Measurements from ENCODE around the gene EPB41L5.
"Not testable (repeated sequence)": the region's sequence is repeated elsewhere in the genome, so short reads cannot be mapped to it uniquely, and the experiment has no call there.

EPB41L5 gene

GRCh38 chr2:120140866-120141265 lies 128.0 kb downstream of the EPB41L5 start:
- no peak for DNase-seq (ENCODE audit: low read depth in 3 of 3, low spot score in 1 of 3)

DNA sequence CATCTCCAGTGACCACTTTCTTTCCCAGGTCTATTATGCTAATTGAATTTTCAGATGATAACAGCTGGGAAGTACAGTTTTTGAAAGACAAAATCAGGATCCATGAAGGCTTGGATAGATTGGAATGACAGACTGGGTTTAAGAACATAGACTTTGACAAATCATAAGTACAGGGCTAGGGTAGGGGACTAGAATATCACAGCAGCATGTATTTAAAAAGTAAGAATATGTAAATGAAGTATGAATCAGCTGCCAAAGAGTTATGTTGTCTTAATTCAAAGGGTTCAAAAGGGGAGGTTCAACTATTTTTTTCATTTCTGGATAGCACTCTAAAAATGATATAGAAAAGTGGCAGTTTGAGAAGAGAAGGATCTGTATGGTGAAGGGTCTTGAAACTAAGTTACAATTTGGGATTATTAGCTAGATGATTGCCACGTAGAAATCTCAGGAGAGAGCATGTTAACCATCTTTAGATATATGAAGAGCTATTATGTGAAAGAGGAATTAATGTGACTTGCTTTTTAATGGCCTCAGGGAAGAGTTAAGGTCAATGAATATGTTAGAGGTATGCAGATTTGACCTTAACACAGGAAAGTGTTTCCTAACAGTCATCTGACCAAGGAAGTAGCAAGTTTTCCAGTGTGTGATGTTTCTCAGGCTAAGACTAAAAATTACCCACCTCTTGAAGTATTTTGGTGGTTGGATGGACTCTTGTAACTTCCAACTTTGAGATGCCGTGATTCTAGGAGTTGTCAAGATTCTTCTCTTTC lies 128.6 kb downstream of the EPB41L5 start:
- no peak for DNase-seq (ENCODE audit: low read depth in 3 of 3, low spot score in 1 of 3)

DNA sequence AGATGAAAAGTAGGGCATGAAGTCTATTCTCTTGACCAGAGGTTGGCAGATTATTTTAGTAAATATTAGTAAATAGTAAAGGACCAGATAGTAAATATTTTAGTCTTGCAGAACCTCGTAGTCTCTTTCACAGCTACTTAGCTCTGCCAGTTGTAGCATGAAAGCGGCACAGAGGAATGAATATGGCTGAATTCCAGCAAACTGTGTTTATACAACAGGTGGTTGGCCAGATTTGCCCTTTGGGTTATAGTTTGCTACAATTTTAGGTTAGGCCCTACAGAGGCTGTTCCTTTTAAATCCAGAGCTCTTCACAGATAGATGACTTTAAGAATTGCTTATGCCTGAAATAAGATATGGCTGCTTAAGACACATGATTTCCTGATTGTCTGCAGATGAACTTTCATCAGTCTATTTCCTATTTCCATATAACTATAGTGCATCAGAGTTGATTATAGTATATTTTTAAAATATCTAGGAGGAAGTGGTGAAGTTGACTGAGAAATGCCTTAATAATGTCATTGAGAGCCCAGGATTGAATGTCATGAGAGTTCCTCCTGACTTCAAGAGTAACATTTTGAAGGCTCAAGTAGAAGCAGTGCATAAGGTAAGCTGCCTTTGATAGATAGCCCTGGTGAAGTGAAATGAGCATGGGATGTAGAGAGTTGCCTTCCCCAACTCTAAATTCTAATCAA lies 129.8 kb downstream of the EPB41L5 start:
- no peak for DNase-seq (ENCODE audit: low read depth in 3 of 3, low spot score in 1 of 3)

DNA sequence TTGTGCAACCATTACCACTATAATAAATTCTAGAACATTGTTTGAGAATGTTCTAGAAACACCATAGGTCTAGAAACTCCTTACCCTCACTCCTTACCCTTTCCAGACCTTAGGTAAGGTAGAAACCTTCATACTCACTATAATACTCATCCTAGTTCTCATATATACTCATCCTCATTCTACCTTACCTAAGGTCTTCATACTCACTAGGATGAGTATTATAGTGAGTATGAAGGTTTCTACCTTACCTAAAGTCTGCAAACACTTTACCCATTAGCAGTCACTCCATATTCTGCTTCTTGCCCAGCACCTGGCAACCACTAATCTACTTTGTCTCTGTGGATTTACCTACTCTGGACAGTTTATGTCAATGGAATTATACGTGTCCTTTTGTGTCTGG lies 135.4 kb downstream of the EPB41L5 start:
- no peak for DNase-seq (ENCODE audit: low read depth in 3 of 3, low spot score in 1 of 3)

DNA sequence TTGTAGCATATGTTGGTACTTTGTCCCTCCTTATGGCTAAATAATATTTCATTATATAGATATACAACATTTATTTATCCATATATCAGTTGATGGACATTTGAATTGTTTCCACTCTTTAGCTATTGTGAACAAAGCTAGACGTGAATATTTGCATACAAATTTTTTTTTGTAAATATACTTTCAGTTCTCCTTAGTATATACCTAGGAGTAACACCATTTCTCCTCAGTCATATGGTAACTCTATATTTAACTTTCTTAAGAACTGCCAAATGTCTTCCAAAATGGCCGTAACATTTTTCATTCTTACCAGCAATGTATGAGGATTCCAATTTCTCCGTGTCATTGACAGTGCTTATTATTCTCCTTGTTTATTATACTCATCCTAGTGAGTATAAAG lies 135.8 kb downstream of the EPB41L5 start:
- no peak for DNase-seq (ENCODE audit: low read depth in 3 of 3, low spot score in 1 of 3)

DNA sequence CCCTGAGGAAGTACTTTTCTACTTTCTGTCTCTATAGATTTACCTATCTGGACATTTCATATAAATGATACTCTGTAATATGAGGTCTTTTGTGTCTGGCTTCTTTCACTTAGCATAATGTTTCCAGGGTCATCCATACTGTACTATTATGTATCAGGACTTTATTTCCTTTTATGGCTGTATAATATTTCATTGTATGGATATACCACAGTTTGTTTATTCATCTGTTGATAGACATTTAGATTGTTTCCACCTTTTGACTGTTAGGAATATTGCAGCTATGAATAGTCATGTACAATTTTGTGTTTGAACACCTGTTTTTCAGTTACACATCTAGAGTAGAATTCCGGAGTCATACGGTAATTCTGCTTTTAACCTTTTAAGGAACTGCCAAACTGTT lies 136.5 kb downstream of the EPB41L5 start:
- no peak for DNase-seq (ENCODE audit: low read depth in 3 of 3, low spot score in 1 of 3)

- no peak for DNase-seq (ENCODE audit: low read depth in 3 of 3, low spot score in 1 of 3)
Measured at GRCh38 chr2:120150040-120150482, 137.2 kb downstream of the EPB41L5 start.

- no peak for DNase-seq (ENCODE audit: low read depth in 3 of 3, low spot score in 1 of 3)
Measured at GRCh38 chr2:120155308-120155707, 142.4 kb downstream of the EPB41L5 start.

DNA sequence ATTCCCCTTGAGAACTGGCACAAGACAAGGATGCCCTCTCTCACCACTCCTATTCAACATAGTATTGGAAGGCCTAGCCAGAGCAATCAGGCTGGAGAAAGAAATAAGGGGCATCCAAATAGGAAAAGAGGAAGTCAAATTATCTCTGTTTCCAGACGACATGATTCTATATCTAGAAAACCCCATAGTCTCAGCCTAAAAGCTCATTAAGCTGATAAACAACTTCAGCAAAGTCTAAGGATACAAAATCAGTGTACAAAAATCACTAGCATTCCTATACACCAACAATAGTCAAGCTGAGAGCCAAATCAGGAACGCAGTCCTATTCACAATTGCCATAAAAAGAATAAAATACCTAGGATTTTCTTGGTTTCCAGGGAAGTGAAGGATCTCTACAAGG lies 145.8 kb downstream of the EPB41L5 start:
- not testable (repeated sequence) for DNase-seq (ENCODE audit: low read depth in 3 of 3, low spot score in 1 of 3)

DNA sequence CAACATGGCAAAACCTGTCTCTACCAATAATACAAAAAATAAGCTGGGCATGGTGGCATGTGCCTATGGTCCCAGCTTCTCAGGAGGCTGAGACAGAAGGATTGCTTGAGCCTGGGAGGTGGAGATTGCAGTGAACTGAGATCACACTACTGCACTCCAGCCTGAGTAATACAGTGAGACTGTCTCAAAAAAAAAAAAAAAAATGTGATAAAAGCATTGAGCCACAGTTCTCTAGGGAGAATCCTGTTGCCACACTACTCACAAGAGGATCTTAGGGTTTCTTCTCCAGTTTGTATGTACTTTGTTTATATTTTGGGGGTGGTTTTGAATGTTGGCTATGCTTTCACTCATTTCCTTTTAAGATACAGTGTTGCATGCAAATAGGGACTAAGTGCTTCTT lies 148.3 kb downstream of the EPB41L5 start:
- no peak for DNase-seq (ENCODE audit: low read depth in 3 of 3, low spot score in 1 of 3)

DNA sequence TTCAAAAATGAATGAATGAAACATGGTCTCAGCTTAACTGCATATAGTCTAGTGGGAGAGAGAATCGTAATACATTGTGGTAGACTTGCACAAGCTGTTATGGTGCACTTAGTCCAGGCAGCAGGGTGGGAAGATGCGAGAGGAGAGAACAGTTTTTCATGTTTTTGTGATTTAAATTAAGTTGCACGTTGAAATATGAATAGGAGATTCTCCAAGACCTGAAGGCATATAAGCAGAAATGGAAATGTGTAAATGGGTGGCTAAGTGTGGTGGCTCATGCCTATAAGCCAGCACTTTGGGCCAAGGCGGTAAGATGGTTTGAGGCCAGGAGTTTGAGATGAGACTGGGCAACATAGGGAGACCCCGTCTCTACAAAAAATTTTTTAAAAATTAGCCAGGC lies 149.8 kb downstream of the EPB41L5 start:
- DNase-seq (ENCODE audit: low read depth in 3 of 3, low spot score in 1 of 3), result no peak

DNA sequence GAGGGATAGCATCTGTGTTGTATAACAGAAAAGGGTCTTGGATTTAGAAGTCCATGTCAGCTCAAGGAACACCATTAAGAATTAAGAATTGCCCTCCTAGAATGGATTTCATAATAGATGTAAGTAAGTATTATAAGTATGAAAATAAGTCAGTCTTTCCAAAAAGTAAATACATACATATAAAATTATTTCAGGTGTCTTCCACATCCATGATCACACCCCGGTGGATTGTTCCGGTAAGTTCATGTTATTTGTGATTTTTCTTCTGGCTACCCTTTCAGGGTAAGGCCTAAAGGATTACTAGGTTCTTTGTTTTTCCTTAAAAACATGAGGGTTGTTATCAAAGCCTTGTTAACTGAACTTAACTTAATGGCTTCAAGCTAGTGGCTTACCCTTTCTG lies 154.4 kb downstream of the EPB41L5 start:
- DNase-seq (ENCODE audit: low read depth in 3 of 3, low spot score in 1 of 3), result no peak

DNA sequence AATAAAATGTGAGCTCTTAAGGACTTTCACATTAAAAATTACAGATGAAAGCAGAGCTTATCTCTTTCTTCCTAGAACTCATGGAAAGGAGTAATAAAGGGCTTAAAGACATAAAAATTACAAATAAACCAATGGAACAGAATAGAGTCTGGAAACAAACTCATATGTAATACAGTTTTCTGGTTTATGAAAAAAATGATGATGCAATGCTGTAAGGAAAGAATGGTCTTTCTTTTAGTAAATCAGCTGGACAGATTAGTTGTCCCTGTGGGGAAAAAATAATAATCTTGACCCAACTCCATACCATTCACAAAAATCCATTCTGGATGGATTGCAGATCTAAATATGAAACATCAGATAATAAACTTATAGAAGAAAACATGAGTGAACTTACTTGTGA lies 156.1 kb downstream of the EPB41L5 start:
- DNase-seq (ENCODE audit: low read depth in 3 of 3, low spot score in 1 of 3), result no peak

- DNase-seq (ENCODE audit: low read depth in 3 of 3, low spot score in 1 of 3), result no peak
Measured at GRCh38 chr2:120174963-120175581, 162.2 kb downstream of the EPB41L5 start.

DNA sequence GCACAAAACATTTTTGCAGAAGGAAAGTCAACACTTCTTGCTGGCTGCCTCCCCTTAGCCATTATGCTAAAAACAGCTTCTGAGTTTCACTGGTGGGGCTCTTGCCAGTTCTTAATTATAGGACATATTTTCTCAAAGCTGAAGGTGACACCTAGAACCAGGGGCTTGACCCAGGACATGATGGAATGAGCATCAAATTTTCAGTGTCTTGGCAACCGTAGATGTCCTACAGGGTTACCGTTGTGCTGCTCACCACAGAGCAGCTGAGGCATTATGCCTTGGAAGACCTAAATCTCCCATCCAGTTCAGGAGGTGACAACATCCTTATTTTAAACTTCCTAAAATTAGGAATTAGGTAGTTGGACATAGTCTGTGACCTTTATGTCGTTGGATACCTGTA lies 163.6 kb downstream of the EPB41L5 start:
- DNase-seq (ENCODE audit: low read depth in 3 of 3, low spot score in 1 of 3), result no peak

- peak; percentile 49 to 65 (median 61) for DNase-seq (ENCODE audit: low read depth in 3 of 3, low spot score in 1 of 3)
Measured at GRCh38 chr2:120177001-120177621, 164.2 kb downstream of the EPB41L5 start.

DNA sequence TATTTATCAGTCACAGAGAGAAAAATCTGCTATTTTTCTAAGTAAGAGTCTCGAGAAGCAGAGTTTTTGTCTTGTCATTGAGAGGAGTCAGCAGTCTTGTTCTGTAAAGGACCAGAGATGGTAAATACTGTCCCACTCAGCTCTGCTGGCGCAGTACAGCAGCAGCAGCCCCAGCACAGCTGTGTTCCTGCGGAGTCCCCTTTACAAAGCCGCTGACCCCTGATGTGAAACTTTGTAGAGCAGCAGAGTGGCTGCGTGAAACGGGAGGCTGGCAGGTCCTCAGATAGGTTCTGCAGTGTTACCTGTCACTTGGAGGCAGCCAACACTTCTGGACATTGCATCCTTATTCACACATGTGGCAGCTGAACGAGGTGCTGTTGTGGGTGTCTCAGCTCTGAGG lies 165.1 kb downstream of the EPB41L5 start:
- no peak for DNase-seq (ENCODE audit: low read depth in 3 of 3, low spot score in 1 of 3)

DNA sequence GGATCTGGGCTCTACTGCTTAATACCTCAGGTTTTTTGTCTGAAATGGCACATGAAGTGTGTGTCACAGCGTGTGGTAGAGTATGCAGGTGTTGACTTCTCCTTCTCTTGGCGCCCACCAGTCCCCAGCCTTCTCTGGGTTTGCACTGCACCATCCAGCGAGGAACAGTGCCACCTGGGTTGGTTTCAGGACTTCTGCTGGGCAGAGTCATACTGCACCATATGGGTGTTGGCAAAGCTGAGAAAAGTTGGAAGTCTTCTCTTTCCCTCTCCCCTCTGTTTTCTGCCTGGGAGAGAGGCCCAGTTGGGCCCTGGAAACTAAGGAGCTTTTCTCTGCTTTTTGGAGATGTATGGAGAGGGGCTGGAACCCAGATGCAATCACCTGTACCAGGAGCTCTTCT lies 166.5 kb downstream of the EPB41L5 start:
- DNase-seq (ENCODE audit: low read depth in 3 of 3, low spot score in 1 of 3), result no peak

GRCh38 chr2:120180066-120180465 lies 167.2 kb downstream of the EPB41L5 start:
- no peak for DNase-seq (ENCODE audit: low read depth in 3 of 3, low spot score in 1 of 3)

DNA sequence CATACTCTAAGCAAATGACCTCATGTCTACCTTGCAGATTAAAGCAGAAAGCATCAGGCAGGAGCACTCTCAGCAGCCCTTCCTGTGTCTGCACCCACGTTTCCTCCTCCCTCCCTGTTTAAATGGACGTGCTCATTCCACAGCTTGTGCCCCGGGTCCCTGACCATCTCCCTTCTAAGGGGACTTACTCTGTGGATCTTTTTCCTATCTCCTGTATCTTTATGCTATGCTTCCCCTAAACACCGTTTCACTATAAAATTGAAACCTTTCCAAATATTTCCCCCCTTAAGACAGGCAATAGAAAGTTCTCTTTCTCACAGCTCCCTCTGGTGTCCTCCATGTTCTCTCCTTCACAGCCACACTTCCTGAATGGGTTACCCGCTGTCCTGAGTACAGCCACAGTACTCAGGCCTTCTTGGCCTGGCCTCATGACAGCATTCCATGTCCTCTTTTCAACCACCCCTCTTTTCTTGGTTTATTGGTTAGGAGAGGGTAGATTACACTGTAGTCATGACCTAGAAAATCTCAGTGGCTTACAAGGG lies 169.2 kb downstream of the EPB41L5 start:
- no peak for DNase-seq (ENCODE audit: low read depth in 3 of 3, low spot score in 1 of 3)

DNA sequence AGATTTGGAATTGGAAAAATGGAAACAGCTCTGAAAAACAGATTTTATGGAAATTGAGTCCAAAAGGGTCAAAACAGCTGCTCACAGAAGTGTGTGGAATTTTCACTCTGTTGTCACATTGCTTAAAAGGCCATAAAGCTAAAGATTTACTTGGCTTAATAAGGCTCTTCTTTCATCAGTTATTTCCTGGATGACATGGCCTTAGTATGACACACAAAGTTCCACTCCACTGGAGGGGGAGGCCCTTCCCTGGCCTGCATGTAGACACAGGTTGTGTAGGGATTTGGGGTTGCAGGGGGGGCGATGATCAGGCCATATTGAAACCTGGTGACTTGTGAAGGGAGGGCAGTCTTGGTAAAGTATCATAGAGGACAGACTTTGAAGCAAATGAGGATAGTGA lies 176.3 kb downstream of the EPB41L5 start:
- no peak for DNase-seq (ENCODE audit: low read depth in 3 of 3, low spot score in 1 of 3)

GRCh38 chr2:120192280-120192679 lies 179.4 kb downstream of the EPB41L5 start:
- no peak for DNase-seq (ENCODE audit: low read depth in 3 of 3, low spot score in 1 of 3)
